Smooth muscle cell (in vitro differentiated cells): ENCODE data around the gene SAMD9. TPM values are rescaled to one million over a fixed set of nuclear protein-coding genes. Genes with fewer than 3 reads are reported as not detected.

ENCODE experiments used
- DNase-seq: peaks from one replicate; lab custom pipeline; 2025; ENCODE audit not compliant: unreplicated experiment; lab: John Stamatoyannopoulos, UW
- H2AFZ ChIP-seq: fragments of 200-600 bp; sonication (generic); 2 replicates; pipeline ENCODE4 v1.6.0; 2016; ENCODE audit warnings: antibody characterized with exemption, low read depth, mild to moderate bottlenecking
- H3F3A ChIP-seq: fragments of 200-600 bp; sonication (generic); 2 replicates; pipeline ENCODE4 v1.6.0; 2017; ENCODE audit warnings: antibody characterized with exemption, low read depth
- H3K27ac ChIP-seq: fragments of 200-600 bp; sonication (generic); 2 replicates; pipeline ENCODE4 v1.5.1; 2016; ENCODE audit warnings: low read depth, mild to moderate bottlenecking
- H3K27me3 ChIP-seq: fragments of 200-600 bp; sonication (generic); 2 replicates; pipeline ENCODE4 v1.6.1; 2016; ENCODE audit warnings: low read depth, mild to moderate bottlenecking
- H3K36me3 ChIP-seq: fragments of 200-600 bp; sonication (generic); 2 replicates; pipeline ENCODE4 v1.5.1; 2016; ENCODE audit warnings: low read depth
- H3K4me1 ChIP-seq: fragments of 200-600 bp; sonication (generic); 2 replicates; pipeline ENCODE4 v1.5.1; 2016; ENCODE audit warnings: low read depth
- H3K4me2 ChIP-seq: fragments of 200-600 bp; sonication (generic); 2 replicates; pipeline ENCODE4 v1.6.0; 2016; ENCODE audit warnings: mild to moderate bottlenecking
- H3K4me3 ChIP-seq: fragments of 200-600 bp; sonication (generic); 2 replicates; pipeline ENCODE4 v1.5.1; 2016; ENCODE audit warnings: mild to moderate bottlenecking
- H3K79me2 ChIP-seq: fragments of 200-600 bp; sonication (generic); 2 replicates; pipeline ENCODE4 v1.6.0; 2016; ENCODE audit warnings: low read depth, mild to moderate bottlenecking
- H3K9ac ChIP-seq: fragments of 200-600 bp; sonication (generic); 2 replicates; pipeline ENCODE4 v1.6.0; 2016; ENCODE audit warnings: low read depth
- H3K9me3 ChIP-seq: fragments of 200-600 bp; sonication (generic); replicated peaks from 2 replicates; pipeline ENCODE4 v1.5.1; 2016; ENCODE audit warnings: low read depth
- H4K20me1 ChIP-seq: fragments of 200-600 bp; sonication (generic); 2 replicates; pipeline ENCODE4 v1.6.0; 2016; ENCODE audit warnings: low read depth
- CTCF ChIP-seq: fragments of 200-600 bp; sonication (generic); IDR thresholded peaks from 2 replicates; pipeline ENCODE4 v1.5.1; 2017; ENCODE audit warnings: borderline replicate concordance, mild to moderate bottlenecking, antibody characterized with exemption; ENCODE audit not compliant: insufficient read depth, poor library complexity, severe bottlenecking
- WGBS: methylation state at CpG from one replicate; pipeline ENCODE4 v1.1.7; 2016; ENCODE audit warnings: low lambda C conversion rate; 5-methylcytosine and 5-hydroxymethylcytosine counted together
- polyA plus RNA-seq: library from polyadenylated mRNA; unstranded; fragments of >200 nt; fragmentation: Nextera tagmentation; extraction: Ambion mirVana; gene quantifications from 2 replicates; pipeline ENCODE4 v1.2.1, GENCODE V29; 2016
- total RNA-seq: library from RNA; depleted of rRNA; stranded (reverse); fragments of >200 nt; gene quantifications from 2 replicates; pipeline ENCODE4 v1.2.3, GENCODE V29; 2014

SAMD9 gene
- total and polyA plus RNA-seq, 2 experiments from 2014 or later, result 0.26 to 1.8 TPM

- H3K27ac ChIP-seq, result no peak overlapping the region
- H3K36me3 ChIP-seq, result no peaks in the 10 kb centered on the region
- DNase-seq, result no peak
- 73% methylated on average over 3 of the region's 3 CpGs for WGBS
- H4K20me1 ChIP-seq, result no peaks in the 10 kb centered on the region
- no peak overlapping the region for H3K4me3 ChIP-seq
- H3F3A ChIP-seq, result no peaks in the 10 kb centered on the region
- peaks cover 3% of the 10 kb centered on the region for H3K4me1 ChIP-seq
- H3K9ac ChIP-seq, result no peak overlapping the region
- no peak overlapping the region for H3K4me2 ChIP-seq
- TF ChIP-seq CTCF, result no peak
- no peak overlapping the region for H2AFZ ChIP-seq
- no peaks in the 10 kb centered on the region for H3K9me3 ChIP-seq
- no peaks in the 10 kb centered on the region for H3K27me3 ChIP-seq
- H3K79me2 ChIP-seq, result no peaks in the 10 kb centered on the region
Measured at GRCh38 chr7:93054975-93055374, 62.8 kb downstream of the SAMD9 start.

- Histone ChIP-seq H3K27ac (no peak overlapping the region), H3K9me3 (no peaks in the 10 kb centered on the region), H3K4me1 (peaks cover 3% of the 10 kb centered on the region), H3K79me2 (no peaks in the 10 kb centered on the region), H3K9ac (no peak overlapping the region), H3K4me3 (no peak overlapping the region), H2AFZ (no peak overlapping the region), H3K27me3 (no peaks in the 10 kb centered on the region), H4K20me1 (no peaks in the 10 kb centered on the region), H3K4me2 (no peak overlapping the region), H3K36me3 (no peaks in the 10 kb centered on the region), H3F3A (no peaks in the 10 kb centered on the region)
- no peak for DNase-seq
- TF ChIP-seq CTCF, result no peak
- 91% methylated on average over 8 of the region's 8 CpGs for WGBS
Measured at GRCh38 chr7:93053949-93054943, 63.5 kb downstream of the SAMD9 start.

GRCh38 chr7:93053209-93053948 is 64.4 kb downstream of the SAMD9 start:
- Histone ChIP-seq H3F3A (no peaks in the 10 kb centered on the region), H3K9me3 (no peaks in the 10 kb centered on the region), H3K4me1 (peaks cover 3% of the 10 kb centered on the region), H3K27me3 (no peaks in the 10 kb centered on the region), H3K79me2 (no peaks in the 10 kb centered on the region), H4K20me1 (no peaks in the 10 kb centered on the region), H3K36me3 (no peaks in the 10 kb centered on the region), H3K9ac (no peak overlapping the region), H3K4me3 (no peak overlapping the region), H3K27ac (no peak overlapping the region), H3K4me2 (no peak overlapping the region), H2AFZ (no peak overlapping the region)
- 84% methylated on average over 5 of the region's 5 CpGs for WGBS
- no peak for TF ChIP-seq CTCF
- DNase-seq, result no peak
